GM19193 (cell line): ENCODE data around the gene ASTN2.

ENCODE experiments used
- POLR2A ChIP-seq: IDR thresholded peaks from 4 replicates; pipeline ENCODE4 v1.6.1; 2011; ENCODE audit not compliant: insufficient read depth, insufficient read length; ENCODE audit errors: extremely low read depth

ASTN2 gene

DNA sequence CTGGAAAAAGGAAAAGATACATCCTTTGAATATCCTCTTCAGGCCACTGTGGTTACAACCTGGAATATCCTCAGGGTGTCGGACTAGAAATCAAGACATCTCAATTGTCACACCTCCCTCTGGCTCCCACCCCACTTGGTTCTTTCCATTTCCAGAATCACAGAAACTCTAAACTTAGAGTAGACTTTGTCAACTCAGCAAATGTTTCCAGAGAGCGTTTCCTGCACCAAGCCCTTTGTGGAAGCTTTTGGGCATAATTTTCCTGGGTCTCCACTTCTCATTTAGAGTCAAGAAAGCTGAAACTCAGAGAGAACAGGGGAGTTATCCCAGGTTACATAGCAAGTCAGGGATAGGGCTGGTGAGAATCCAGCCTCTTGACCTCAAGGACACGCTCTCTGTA is 108.8 kb downstream of the ASTN2 start:
- no peak for TF ChIP-seq POLR2A

DNA sequence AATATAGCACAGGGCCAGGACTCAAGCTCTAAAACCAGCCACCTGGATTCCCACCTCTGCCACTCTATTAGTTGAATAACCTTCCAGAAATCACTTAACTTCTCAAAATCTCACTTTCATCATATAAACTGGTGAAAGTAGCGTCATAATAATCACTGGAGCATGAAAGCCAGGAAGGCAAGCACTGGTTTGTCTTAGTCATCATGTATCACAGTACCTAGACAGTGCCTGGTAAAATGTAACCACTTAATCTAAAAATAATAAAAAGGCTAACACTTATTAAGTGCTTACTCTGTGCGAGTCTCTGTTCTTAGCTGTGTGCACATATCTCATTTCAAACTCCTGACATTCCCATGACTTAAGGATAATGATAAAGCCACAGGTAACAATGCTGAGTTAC is 109.4 kb downstream of the ASTN2 start:
- TF ChIP-seq POLR2A: no peak

DNA sequence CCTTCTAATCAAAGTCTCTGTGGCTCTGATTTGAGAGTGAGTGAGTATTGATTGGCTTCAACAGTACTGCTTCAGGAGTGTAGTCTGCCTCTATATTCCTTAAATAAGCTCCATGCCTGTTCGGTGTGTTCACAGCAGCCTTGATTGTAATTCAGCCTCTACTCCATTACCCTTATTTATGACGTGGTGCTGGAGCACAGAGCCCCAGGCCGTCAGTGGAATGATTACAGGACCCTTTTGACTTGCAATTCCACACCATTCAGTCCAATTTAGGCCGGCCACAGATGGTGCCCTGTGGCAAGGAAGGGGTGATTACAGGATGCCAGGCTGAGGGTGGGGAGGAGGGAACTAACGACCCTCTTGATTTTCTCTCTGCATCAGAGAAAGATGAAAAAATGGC is 110.3 kb downstream of the ASTN2 start:
- TF ChIP-seq POLR2A: no peak

DNA sequence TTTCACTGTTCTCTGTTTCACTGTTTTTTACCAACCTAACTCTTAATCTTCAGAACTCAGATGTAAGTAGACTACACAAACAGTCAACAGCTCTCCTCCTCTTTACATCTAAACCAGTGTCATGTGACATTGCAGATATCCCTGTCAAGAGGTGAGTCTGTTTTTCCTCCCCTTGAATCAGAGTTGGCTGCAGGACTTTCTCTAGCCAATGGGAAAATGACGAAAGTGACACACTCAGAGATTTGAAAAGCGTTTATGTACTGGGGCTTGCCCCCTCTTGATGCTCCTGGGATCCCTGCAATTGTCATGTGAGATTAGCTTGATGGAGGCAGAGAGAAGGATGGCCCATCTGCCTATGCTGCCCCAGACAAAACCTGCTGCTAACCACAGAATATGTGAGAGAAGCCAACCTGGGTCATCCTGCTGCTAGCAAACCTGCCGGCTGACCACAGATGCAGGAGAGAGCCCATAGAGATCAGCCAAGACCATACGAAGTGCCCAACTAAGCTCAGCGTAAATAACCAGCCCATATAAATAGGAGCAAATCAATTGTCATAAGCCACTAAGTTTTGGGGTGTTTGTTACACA is 111.1 kb downstream of the ASTN2 start:
- no peak for TF ChIP-seq POLR2A

GRCh38 chr9:117302487-117302886 is 112.4 kb downstream of the ASTN2 start:
- TF ChIP-seq POLR2A: no peak

DNA sequence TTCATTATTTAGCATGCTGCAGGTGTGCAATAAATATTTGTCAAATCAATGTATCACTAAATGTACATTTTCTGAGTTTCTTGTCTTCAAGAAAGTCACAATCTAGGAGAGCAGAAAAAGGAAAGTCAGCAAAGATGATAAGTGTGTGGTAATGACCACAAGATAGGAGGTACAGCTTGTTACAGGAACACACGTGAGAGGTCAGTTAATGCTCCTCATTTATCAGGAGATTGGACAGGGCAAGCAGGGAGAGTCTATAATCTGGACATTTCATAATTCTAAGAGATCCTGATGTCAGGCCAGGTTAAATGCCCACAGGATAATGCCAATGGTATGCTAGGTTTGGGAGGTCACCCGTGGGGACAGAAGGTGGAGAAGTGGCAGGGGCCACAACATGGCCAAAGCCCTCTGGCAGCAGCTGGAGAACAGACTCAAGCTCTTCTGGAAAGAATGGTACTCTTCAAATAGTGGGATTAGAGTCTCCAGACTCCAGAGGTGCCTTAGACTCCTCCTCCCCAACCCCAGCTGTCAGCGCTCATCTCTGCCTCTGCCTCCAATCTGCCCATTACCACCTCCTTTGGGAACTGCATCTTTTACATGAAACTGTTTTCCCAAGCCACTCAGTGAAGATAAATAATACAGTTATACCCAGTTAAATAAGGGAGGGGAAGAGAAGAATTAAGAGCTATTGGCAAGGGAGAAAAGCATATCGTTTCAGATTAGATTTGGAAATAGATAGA is 114.3 kb downstream of the ASTN2 start:
- no peak for TF ChIP-seq POLR2A

DNA sequence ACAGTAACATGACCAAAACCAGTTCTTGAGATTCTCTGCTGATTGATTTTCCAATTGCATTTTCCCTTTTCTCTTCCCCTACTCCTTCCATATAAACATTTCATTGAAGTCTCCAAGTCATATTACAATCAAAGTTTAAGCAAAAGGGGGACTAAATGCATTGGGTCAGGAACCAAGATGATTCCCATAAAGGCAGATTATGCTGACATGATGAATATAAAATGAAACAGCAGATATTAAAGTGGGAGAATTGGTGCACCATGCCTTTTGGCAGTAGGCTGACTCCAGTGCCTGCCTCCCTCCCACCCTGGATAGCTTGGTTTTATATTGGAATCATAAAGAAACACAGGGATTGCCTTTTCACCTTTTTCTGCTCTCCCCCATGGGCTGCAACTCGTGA is 118.4 kb downstream of the ASTN2 start:
- no peak for TF ChIP-seq POLR2A

- no peak for TF ChIP-seq POLR2A
Measured at GRCh38 chr9:117293206-117294114, 121.4 kb downstream of the ASTN2 start.

DNA sequence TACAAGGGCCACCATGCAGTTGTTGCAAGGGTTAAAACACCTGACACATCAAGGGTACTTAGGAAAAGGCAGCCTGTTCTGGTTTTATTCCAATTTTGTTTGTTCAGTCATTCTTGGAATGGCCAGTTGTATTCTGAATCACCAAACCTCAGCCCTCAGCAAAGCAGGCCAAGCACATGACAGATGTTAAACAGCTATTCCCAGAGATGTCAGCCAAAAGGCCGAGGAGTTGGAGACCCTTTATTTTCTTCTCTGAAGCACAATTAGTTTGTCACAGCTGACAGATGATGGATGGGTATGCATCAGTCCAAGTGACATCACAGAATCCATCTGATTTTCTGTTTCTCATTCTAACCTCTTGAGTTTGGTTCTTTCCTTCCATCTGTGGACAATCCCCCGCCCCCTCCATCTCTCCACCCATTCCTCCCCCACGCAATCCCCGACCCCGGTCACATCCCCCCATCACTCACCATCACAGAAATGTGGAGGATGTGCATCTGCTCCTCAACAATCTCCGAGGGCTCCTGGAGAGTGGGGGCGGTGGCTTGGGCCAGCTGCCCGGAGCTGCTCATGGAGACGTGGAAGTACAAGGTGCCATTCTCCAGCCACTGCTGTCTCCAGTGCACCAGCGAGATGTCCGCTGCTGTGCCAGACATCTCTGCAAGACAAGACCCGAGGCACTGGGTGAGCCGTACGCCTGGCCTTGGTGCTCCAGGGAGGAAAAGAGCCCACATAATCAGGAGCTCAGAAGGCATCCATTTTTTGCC is 123.8 kb downstream of the ASTN2 start:
- TF ChIP-seq POLR2A: no peak

GRCh38 chr9:117290306-117290840 is 124.5 kb downstream of the ASTN2 start:
- no peak for TF ChIP-seq POLR2A

- TF ChIP-seq POLR2A: no peak
Measured at GRCh38 chr9:117286245-117286644, 128.6 kb downstream of the ASTN2 start.

- no peak for TF ChIP-seq POLR2A
Measured at GRCh38 chr9:117284414-117284813, 130.4 kb downstream of the ASTN2 start.

GRCh38 chr9:117282541-117282940 is 132.3 kb downstream of the ASTN2 start:
- no peak for TF ChIP-seq POLR2A

- no peak for TF ChIP-seq POLR2A
Measured at GRCh38 chr9:117278471-117279035, 136.3 kb downstream of the ASTN2 start.
